Measurements from ENCODE around the gene ADGRG4.

The ADGRG4 gene

DNA sequence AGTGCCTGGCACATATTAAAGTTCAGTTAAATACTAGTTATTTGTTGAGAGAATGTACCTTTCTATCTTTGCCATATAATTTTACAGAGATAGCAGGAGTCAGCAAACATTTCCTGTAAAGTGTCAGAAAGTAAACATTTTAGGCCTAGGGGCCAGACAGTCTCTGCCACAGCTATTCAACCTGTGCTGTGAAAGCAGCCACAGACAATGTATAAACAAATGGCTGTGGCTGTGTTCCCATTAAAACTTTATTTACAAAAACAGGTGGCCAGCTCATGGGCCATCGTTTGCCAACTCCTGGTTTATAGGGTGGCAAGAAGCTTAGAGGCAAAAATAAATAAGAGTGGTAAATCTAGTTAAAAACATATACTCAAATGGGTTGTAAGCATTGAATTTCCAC, 153.0 kb downstream of the ADGRG4 start:
- Histone ChIP-seq H3K27me3 (ENCODE audit: insufficient read depth, poor library complexity, severe bottlenecking) (no peaks in the 10 kb centered on the region), H3K4me3 (replicated peaks; ENCODE audit: insufficient read depth, low read length) (no peak overlapping the region), H3K27ac (replicated peaks) (no peak overlapping the region)
- no peak for DNase-seq (ENCODE audit: low read depth in 1 of 2, low spot score in 1 of 2)
- TF ChIP-seq GABPA (IDR thresholded peaks at IDR 0.05; ENCODE audit: low read depth), result no peak
- TF ChIP-seq SPI1 (IDR thresholded peaks at IDR 0.05; ENCODE audit: borderline replicate concordance, low read depth), result no peak
- no peak for TF ChIP-seq POLR2AphosphoS5 (IDR thresholded peaks at IDR 0.05; ENCODE audit: low read depth)
- TF ChIP-seq, protein P1, sequence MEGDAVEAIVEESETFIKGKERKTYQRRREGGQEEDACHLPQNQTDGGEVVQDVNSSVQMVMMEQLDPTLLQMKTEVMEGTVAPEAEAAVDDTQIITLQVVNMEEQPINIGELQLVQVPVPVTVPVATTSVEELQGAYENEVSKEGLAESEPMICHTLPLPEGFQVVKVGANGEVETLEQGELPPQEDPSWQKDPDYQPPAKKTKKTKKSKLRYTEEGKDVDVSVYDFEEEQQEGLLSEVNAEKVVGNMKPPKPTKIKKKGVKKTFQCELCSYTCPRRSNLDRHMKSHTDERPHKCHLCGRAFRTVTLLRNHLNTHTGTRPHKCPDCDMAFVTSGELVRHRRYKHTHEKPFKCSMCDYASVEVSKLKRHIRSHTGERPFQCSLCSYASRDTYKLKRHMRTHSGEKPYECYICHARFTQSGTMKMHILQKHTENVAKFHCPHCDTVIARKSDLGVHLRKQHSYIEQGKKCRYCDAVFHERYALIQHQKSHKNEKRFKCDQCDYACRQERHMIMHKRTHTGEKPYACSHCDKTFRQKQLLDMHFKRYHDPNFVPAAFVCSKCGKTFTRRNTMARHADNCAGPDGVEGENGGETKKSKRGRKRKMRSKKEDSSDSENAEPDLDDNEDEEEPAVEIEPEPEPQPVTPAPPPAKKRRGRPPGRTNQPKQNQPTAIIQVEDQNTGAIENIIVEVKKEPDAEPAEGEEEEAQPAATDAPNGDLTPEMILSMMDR (IDR thresholded peaks at IDR 0.05; ENCODE audit: insufficient read depth, low read length), result no peak
- no peak for TF ChIP-seq REST (IDR thresholded peaks at IDR 0.05; ENCODE audit: insufficient replicate concordance, low read depth)

- H3K27ac ChIP-seq (replicated peaks), result no peak overlapping the region
- TF ChIP-seq GABPA (IDR thresholded peaks at IDR 0.05; ENCODE audit: low read depth), result no peak
- H3K4me3 ChIP-seq (replicated peaks; ENCODE audit: insufficient read depth, low read length), result no peak overlapping the region
- H3K27me3 ChIP-seq (ENCODE audit: insufficient read depth, poor library complexity, severe bottlenecking), result no peaks in the 10 kb centered on the region
- DNase-seq (ENCODE audit: low read depth in 1 of 2, low spot score in 1 of 2), result no peak
Observed at GRCh38 chrX:136456133-136456532, 155.4 kb downstream of the ADGRG4 start.

- Histone ChIP-seq H3K27me3 (ENCODE audit: insufficient read depth, poor library complexity, severe bottlenecking) (no peaks in the 10 kb centered on the region), H3K27ac (replicated peaks) (no peak overlapping the region), H3K4me3 (replicated peaks; ENCODE audit: insufficient read depth, low read length) (no peak overlapping the region)
- DNase-seq (ENCODE audit: low read depth in 1 of 2, low spot score in 1 of 2), result no peak
- TF ChIP-seq, protein P1 (IDR thresholded peaks at IDR 0.05; ENCODE audit: insufficient read depth, low read length), result no peak
- TF ChIP-seq SPI1 (IDR thresholded peaks at IDR 0.05; ENCODE audit: borderline replicate concordance, low read depth) (no peak), POLR2AphosphoS5 (IDR thresholded peaks at IDR 0.05; ENCODE audit: low read depth) (no peak), GABPA (IDR thresholded peaks at IDR 0.05; ENCODE audit: low read depth) (no peak), REST (IDR thresholded peaks at IDR 0.05; ENCODE audit: insufficient replicate concordance, low read depth) (no peak)
Observed at GRCh38 chrX:136457303-136457917, 156.6 kb downstream of the ADGRG4 start.

DNA sequence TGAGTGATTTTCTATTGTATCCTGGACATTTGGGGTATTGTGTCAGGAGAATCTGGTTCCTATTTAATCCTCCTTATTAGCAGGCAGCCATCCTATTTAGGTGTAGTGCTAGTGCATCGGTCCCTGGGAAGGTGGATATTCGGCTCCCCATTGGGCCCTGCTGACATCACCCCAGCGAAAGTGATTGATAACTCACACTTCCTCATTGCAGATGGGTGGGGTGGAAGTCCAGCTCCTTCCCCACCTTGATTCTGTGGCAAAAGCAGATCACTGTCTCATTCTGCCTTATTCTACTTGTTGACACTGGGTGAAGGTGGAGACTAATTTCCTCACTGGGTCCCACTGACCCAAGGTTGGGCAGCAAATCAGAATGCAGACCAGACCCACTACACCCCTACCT, 163.8 kb downstream of the ADGRG4 start:
- DNase-seq (ENCODE audit: low read depth in 1 of 2, low spot score in 1 of 2), result no peak
- no peaks in the 10 kb centered on the region for H3K27me3 ChIP-seq (ENCODE audit: insufficient read depth, poor library complexity, severe bottlenecking)
- H3K4me3 ChIP-seq (replicated peaks; ENCODE audit: insufficient read depth, low read length), result no peak overlapping the region
- no peak for TF ChIP-seq SPI1 (IDR thresholded peaks at IDR 0.05; ENCODE audit: borderline replicate concordance, low read depth)
- no peak for TF ChIP-seq REST (IDR thresholded peaks at IDR 0.05; ENCODE audit: insufficient replicate concordance, low read depth)
- TF ChIP-seq GABPA (IDR thresholded peaks at IDR 0.05; ENCODE audit: low read depth), result no peak
- TF ChIP-seq, protein P1 (IDR thresholded peaks at IDR 0.05; ENCODE audit: insufficient read depth, low read length), result no peak
- no peak for TF ChIP-seq POLR2AphosphoS5 (IDR thresholded peaks at IDR 0.05; ENCODE audit: low read depth)
- H3K27ac ChIP-seq (replicated peaks), result no peak overlapping the region

All from HL-60 (cell line).